Measurements from ENCODE around the gene HOXC10. TPM values are rescaled to one million over a fixed set of nuclear protein-coding genes. Genes with fewer than 3 reads are reported as not detected.
A peak's percentile ranks its signal among the peaks of the same experiment; 100 is the strongest.

Gene HOXC10
- polyA plus RNA-seq, 1 donor (not counting 4 experiments of a cell fraction or from before 2014, with no cell fraction given) = 14.1 TPM

DNA sequence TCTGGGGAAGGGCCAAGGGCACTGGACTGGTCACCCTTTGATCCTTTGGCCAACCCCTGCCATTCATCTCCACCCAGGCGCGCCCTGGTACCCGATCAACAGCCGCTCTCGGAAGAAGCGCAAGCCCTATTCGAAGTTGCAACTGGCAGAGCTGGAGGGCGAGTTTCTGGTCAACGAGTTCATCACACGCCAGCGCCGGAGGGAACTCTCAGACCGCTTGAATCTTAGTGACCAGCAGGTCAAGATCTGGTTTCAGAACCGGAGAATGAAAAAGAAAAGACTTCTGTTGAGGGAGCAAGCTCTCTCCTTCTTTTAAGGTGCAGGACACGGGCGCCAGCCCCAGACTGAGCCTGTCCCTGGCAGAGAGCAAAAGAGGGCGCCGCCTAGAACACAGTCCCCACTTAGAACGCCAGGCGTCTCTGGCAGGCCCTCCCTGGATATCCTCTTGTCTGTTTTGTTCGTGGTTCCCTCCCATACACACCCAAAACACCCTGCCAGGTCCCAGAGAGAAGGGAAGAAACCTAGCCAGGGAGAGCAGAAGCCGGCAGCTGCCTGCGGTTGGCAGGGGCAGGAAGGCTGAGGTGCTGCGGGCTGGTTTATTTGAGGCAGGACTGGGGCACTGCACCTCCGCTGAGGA is 28.6 kb upstream of the HOXC10 start:
- Histone ChIP-seq H3K27me3 (ENCODE audit: control insufficient read depth, extremely low read depth, insufficient read depth, low read length) (peaks cover 82% of the 10 kb centered on the region), H4K20me1 (ENCODE audit: control insufficient read depth, extremely low read depth, insufficient read depth, low read length) (no peaks in the 10 kb centered on the region), H3K9me3 (ENCODE audit: control insufficient read depth, low read depth, low read length) (no peaks in the 10 kb centered on the region), H3K27ac (ENCODE audit: control insufficient read depth, insufficient read depth, low read length) (no peak overlapping the region), H3K36me3 (ENCODE audit: control insufficient read depth in 2 of 2, extremely low read depth in 1 of 2, insufficient read depth in 2 of 2, low read length in 2 of 2) (no peaks in the 10 kb centered on the region), H2AFZ (ENCODE audit: control insufficient read depth, low read length) (peak overlapping the region; percentile 47), H3K79me2 (ENCODE audit: control insufficient read depth, insufficient read depth, low read length) (no peaks in the 10 kb centered on the region), H3K4me1 (ENCODE audit: control insufficient read depth, extremely low read depth, insufficient read depth, low read length) (peaks cover 31% of the 10 kb centered on the region), H3K9ac (ENCODE audit: control insufficient read depth, extremely low read depth, insufficient read depth, low read length) (no peak overlapping the region), H3K4me2 (ENCODE audit: control insufficient read depth, extremely low read depth, insufficient read depth, low read depth, low read length) (peak overlapping the region; percentile 85), H3K4me3 (ENCODE audit: control insufficient read depth in 2 of 3, extremely low read depth in 1 of 3, insufficient read depth in 2 of 3, low read depth in 1 of 3, low read length in 3 of 3) (peak overlapping the region; percentile 51 to 61 (median 60)), H3K9me1 (ENCODE audit: control insufficient read depth, extremely low read depth, insufficient read depth, low read length) (no peaks in the 10 kb centered on the region)
- dilution Hi-C loops (cut with MboI; ENCODE audit: extremely low pct_ligation_motif_present, low sequenced_read_pairs) = no loop called here
- TF ChIP-seq, protein P1, sequence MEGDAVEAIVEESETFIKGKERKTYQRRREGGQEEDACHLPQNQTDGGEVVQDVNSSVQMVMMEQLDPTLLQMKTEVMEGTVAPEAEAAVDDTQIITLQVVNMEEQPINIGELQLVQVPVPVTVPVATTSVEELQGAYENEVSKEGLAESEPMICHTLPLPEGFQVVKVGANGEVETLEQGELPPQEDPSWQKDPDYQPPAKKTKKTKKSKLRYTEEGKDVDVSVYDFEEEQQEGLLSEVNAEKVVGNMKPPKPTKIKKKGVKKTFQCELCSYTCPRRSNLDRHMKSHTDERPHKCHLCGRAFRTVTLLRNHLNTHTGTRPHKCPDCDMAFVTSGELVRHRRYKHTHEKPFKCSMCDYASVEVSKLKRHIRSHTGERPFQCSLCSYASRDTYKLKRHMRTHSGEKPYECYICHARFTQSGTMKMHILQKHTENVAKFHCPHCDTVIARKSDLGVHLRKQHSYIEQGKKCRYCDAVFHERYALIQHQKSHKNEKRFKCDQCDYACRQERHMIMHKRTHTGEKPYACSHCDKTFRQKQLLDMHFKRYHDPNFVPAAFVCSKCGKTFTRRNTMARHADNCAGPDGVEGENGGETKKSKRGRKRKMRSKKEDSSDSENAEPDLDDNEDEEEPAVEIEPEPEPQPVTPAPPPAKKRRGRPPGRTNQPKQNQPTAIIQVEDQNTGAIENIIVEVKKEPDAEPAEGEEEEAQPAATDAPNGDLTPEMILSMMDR (optimal IDR thresholded peaks at IDR 0.05 in 1 of 3, IDR thresholded peaks at IDR 0.05 in 1 of 3, conservative IDR thresholded peaks at IDR 0.05 in 1 of 3; ENCODE audit: extremely low read depth in 1 of 3, insufficient read depth in 2 of 3, low read length in 3 of 3) = peak in 2 of 3 experiments; percentile 24 to 43
- no peak for TF ChIP-seq EZH2 (IDR thresholded peaks at IDR 0.05; ENCODE audit: low read length)
- DNase-seq (ENCODE audit: low read depth, low spot score) (no peak), FAIRE-seq (no peak)

DNA sequence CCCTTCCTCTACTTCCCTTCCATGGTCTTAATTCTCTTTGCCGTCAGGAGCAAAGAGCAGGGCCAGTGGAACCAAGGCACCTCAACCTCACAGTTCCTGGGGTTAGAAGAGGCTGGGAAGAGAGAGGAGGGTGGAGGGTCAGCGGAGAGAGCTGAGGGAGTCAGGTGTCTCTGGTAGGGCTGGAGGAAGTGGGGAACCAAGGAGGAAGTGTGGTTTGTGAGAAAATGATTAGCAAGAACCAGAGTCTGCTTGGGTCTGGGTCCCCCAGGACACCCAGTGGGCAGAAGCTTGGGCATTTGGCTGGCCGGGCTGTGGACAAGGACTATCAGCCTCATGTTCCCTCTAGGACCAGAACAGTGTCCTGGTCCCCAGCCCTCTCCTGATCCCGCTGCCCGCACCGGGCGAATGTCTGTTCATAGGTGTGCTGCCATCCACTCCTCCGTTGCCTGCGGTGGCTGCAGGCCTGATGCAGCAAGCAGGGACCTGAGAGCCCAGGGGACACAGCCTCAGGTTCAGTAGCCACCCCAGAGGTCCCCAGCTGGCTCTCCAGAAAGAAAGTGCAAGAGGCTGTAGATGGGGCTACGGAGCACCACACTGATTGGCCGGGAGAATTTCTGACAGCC is 27.9 kb upstream of the HOXC10 start:
- FAIRE-seq = no peak
- peaks cover 28% of the 10 kb centered on the region for H3K4me1 ChIP-seq (ENCODE audit: control insufficient read depth, extremely low read depth, insufficient read depth, low read length)

More for the DNA sequence above, 27.9 kb upstream of the HOXC10 start:
- peak overlapping the region; percentile 85 for H3K4me2 ChIP-seq (ENCODE audit: control insufficient read depth, extremely low read depth, insufficient read depth, low read depth, low read length)
- no peak overlapping the region for H2AFZ ChIP-seq (ENCODE audit: control insufficient read depth, low read length)
- no peak for DNase-seq (ENCODE audit: low read depth, low spot score)
- TF ChIP-seq, protein P1 (optimal IDR thresholded peaks at IDR 0.05 in 1 of 3, IDR thresholded peaks at IDR 0.05 in 1 of 3, conservative IDR thresholded peaks at IDR 0.05 in 1 of 3; ENCODE audit: extremely low read depth in 1 of 3, insufficient read depth in 2 of 3, low read length in 3 of 3) = no peak
- TF ChIP-seq EZH2 (IDR thresholded peaks at IDR 0.05; ENCODE audit: low read length) = no peak
- H3K79me2 ChIP-seq (ENCODE audit: control insufficient read depth, insufficient read depth, low read length) = no peaks in the 10 kb centered on the region
- no peak overlapping the region for H3K9ac ChIP-seq (ENCODE audit: control insufficient read depth, extremely low read depth, insufficient read depth, low read length)
- no peaks in the 10 kb centered on the region for H3K9me1 ChIP-seq (ENCODE audit: control insufficient read depth, extremely low read depth, insufficient read depth, low read length)
- H3K9me3 ChIP-seq (ENCODE audit: control insufficient read depth, low read depth, low read length) = no peaks in the 10 kb centered on the region
- dilution Hi-C loops (cut with MboI; ENCODE audit: extremely low pct_ligation_motif_present, low sequenced_read_pairs) = no loop called here
- no peak overlapping the region for H3K4me3 ChIP-seq (ENCODE audit: control insufficient read depth in 2 of 3, extremely low read depth in 1 of 3, insufficient read depth in 2 of 3, low read depth in 1 of 3, low read length in 3 of 3)
- no peak overlapping the region for H3K27ac ChIP-seq (ENCODE audit: control insufficient read depth, insufficient read depth, low read length)
- no peaks in the 10 kb centered on the region for H3K36me3 ChIP-seq (ENCODE audit: control insufficient read depth in 2 of 2, extremely low read depth in 1 of 2, insufficient read depth in 2 of 2, low read length in 2 of 2)
- peaks cover 80% of the 10 kb centered on the region for H3K27me3 ChIP-seq (ENCODE audit: control insufficient read depth, extremely low read depth, insufficient read depth, low read length)
- H4K20me1 ChIP-seq (ENCODE audit: control insufficient read depth, extremely low read depth, insufficient read depth, low read length) = no peaks in the 10 kb centered on the region

Data from keratinocyte (primary cell).